ENCODE results near the gene STN1. TPM values are rescaled to one million over a fixed set of nuclear protein-coding genes. Genes with fewer than 3 reads are reported as not detected.

STN1 gene
- total and polyA plus RNA-seq, 9 of the 15 experiments (the other 6 are each of a cell fraction or from before 2014, with no cell fraction given), result 9.1 to 19.6 (median 13.8) TPM

DNA sequence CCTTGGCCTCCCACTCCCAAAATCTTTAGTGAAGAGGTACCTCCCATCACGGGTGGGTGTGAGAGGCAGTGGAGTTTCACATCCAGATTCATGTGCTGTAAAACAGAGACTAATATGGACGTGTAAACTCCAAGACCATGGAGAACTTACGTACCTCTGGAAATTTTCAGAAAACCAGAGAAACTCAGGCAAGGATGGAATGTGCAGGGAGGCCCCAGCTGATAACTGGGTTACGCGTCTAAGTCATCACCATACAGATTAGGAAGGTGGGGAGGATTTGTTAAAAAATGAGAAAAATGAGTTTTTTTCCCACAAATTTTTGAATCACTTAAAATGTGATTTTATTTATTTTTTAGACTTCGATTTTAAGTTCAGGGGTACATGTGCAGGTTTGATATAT, 16.3 kb upstream of the STN1 start (continued):
- TF ChIP-seq POLR3A (IDR thresholded peaks at IDR 0.05; ENCODE audit: borderline replicate concordance, extremely low read depth, insufficient read depth, insufficient read length) (no peak), CBX5 (IDR thresholded peaks at IDR 0.05; ENCODE audit: borderline replicate concordance, low read depth) (no peak), POU5F1 (IDR thresholded peaks at IDR 0.05; ENCODE audit: borderline replicate concordance, low read depth, low read length, partially characterized antibody) (no peak)

DNA sequence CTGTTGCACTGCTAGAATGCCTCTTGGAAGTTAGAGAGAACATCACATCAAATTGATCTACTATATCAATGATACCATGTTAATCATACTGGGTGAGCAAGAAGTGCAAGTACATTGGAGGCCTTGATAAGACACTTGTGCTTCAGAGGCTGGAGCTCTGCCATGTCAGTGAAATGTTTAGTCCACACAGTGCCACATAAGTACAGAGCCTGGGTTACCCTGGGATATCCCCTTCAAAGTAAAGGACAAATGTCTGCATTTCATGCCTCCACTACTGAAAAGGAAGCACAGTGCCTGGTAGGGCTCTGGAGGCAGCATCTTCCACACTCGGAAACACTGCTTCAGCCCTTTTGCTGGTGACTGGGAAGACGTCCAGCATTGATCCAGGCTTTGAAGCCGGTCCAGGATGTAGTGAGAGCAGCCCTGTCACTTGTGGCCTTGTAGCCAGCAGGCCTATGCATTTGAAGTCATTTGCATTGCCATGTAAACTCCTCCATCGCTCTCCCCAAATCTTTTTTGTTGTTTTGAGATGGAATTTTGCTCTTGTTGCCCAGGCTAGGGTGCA, 15.7 kb upstream of the STN1 start:
- H3K4me2 ChIP-seq (ENCODE audit: insufficient read depth, low read length), result no peak overlapping the region
- no TSS peak for BruUV-seq (replicated peaks)
- TF ChIP-seq ATF1 (CRISPR knock-in tag; IDR thresholded peaks at IDR 0.05) (no peak), ATF1 (tag; IDR thresholded peaks at IDR 0.05) (no peak), BCL6 (CRISPR knock-in tag; IDR thresholded peaks at IDR 0.05) (no peak), ZNF354B (CRISPR knock-in tag; IDR thresholded peaks at IDR 0.05) (no peak), MEIS2 (IDR thresholded peaks at IDR 0.05; ENCODE audit: partially characterized antibody) (no peak), RCOR1 (IDR thresholded peaks at IDR 0.05; ENCODE audit: borderline replicate concordance in 1 of 2, low read depth in 2 of 2, low read length in 2 of 2) (no peak), ARHGAP35 (IDR thresholded peaks at IDR 0.05; ENCODE audit: partially characterized antibody) (no peak), SMARCA4 (IDR thresholded peaks at IDR 0.05) (no peak), RBM14 (IDR thresholded peaks at IDR 0.05; ENCODE audit: borderline replicate concordance, insufficient read depth, low read depth, low read length) (no peak), TARDBP (IDR thresholded peaks at IDR 0.05) (no peak), SIX5 (IDR thresholded peaks at IDR 0.05; ENCODE audit: borderline replicate concordance in 1 of 2, insufficient read depth in 1 of 2, low read depth in 1 of 2, low read length in 2 of 2) (no peak), POLR2G (IDR thresholded peaks at IDR 0.05; ENCODE audit: low read depth, low read length) (no peak), RBM15 (IDR thresholded peaks at IDR 0.05; ENCODE audit: insufficient read depth, low read length) (no peak)
- TF ChIP-seq, protein P1, sequence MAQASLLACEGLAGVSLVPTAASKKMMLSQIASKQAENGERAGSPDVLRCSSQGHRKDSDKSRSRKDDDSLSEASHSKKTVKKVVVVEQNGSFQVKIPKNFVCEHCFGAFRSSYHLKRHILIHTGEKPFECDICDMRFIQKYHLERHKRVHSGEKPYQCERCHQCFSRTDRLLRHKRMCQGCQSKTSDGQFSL (CRISPR knock-in tag; IDR thresholded peaks at IDR 0.05), result no peak
- TF ChIP-seq, protein P1 (tag; IDR thresholded peaks at IDR 0.05), result no peak
- H3K4me3 ChIP-seq, result no peak overlapping the region
- no peaks in the 10 kb centered on the region for H3K36me3 ChIP-seq (ENCODE audit: control insufficient read depth, insufficient read depth, low read length)
- H3K4me1 ChIP-seq (replicated peaks in 1 of 2; ENCODE audit: control insufficient read depth in 2 of 2, insufficient read depth in 2 of 2, low read length in 2 of 2), result peaks cover 0 to 3% of the 10 kb centered on the region in 2 experiments; a peak in 2 of 5 replicates
- H4K20me1 ChIP-seq (replicated peaks; ENCODE audit: control insufficient read depth, insufficient read depth, low read length), result no peaks in the 10 kb centered on the region
- intact Hi-C loops (cut with micrococcal nuclease), result no loop called here
- H3K79me2 ChIP-seq (ENCODE audit: control insufficient read depth, insufficient read depth, low read length), result no peaks in the 10 kb centered on the region
- DNase-seq (ENCODE audit: extremely low read depth in 1 of 4, low spot score in 3 of 4), result no peak
- no peak overlapping the region for H3K27ac ChIP-seq (ENCODE audit: extremely low read depth, low read depth, low read length)
- H3K27me3 ChIP-seq (ENCODE audit: control insufficient read depth in 2 of 2, insufficient read depth in 2 of 2, low read length in 2 of 2), result peaks cover 0 to 6% of the 10 kb centered on the region in 2 experiments; a peak in 1 of 5 replicates
- WGBS (ENCODE audit: insufficient coverage, low coverage, missing lambda C conversion rate), result 14% methylated on average over 4 of the region's 4 CpGs
- CTCF ChIA-PET (ENCODE audit: low intra/inter-chr PET ratio), result no interaction called here
- in situ Hi-C loops (cut with MboI), result no loop called here
- FAIRE-seq, result no peak
- ATAC-seq, result no peak; the same call in 2 of the 3 replicates
- H3K9me3 ChIP-seq (replicated peaks; ENCODE audit: control insufficient read depth, insufficient read depth, low read depth, low read length), result no peaks in the 10 kb centered on the region
- POLR2A ChIA-PET, result no interaction called here
- H2AFZ ChIP-seq (ENCODE audit: low read depth, low read length), result no peak overlapping the region
- no peak overlapping the region for H3K9ac ChIP-seq (ENCODE audit: insufficient read depth in 1 of 2, low read depth in 2 of 2, low read length in 2 of 2)
- H3K9me1 ChIP-seq (ENCODE audit: control insufficient read depth, insufficient read depth, low read length), result no peaks in the 10 kb centered on the region

Data from K562 (cell line).